Esophagus mucosa (tissue), 1 donor: ENCODE measurements around the gene TIAM1. TPM values are rescaled to one million over a fixed set of nuclear protein-coding genes. Genes with fewer than 3 reads are reported as not detected.

Experiments
- ATAC-seq: fragments of 200-7000 bp; cut with Tn5 transposase; one replicate; pipeline ENCODE4 v1.9.1; 2020
- total RNA-seq: library from RNA; stranded (reverse); gene quantifications from one replicate; pipeline ENCODE4 v1.2.4, GENCODE V29; 2023
- donor health status: DM: yes; HTN: yes; CAD: no.

Gene TIAM1
- total RNA-seq, 1 donor from 2014 or later = 96.7 TPM

DNA sequence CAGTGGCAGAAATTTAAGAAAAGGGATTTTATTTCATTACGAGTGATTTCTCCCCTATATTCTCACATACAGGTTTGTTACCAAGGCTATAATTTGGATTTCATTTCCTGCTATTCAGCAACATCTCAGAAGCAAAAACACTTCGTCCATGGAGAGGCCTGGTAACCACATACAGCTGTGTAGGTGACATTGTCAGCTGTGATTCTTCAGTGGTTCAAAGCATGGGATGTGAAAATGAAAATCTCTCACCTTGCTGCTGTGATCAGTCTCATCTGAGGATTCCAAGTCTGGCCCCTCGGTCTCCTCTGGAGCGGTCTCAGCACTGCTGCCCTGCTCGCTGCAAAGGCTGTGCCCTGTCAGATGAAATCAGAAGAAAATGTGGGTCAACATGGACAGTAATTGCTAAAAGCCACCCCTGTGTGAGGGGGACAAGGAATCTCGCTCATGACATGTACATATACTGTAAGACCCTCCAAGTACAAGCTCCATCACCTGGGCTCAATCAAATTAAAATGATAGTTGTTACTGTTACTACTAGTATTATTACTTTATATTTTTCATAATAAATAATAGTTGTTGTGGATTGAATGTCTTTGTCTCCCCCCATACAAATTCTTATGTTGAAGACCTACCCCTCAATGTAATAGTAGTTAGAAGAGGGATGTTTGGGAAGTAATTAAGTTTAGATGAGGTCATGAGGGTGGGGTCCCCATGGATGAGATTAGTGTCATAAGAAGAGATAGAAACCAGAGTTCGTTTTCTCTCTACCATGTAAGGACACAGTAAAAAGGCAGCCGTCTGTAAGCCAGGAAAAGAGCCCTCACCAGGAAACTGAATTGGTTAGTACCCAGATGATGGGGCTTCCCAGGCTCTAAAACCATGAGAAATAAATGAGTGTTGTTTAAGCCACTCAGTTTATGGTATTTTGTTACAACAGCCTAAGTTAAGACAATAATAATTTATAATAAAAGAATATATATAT lies 179.1 kb downstream of the TIAM1 start:
- no peak for ATAC-seq

DNA sequence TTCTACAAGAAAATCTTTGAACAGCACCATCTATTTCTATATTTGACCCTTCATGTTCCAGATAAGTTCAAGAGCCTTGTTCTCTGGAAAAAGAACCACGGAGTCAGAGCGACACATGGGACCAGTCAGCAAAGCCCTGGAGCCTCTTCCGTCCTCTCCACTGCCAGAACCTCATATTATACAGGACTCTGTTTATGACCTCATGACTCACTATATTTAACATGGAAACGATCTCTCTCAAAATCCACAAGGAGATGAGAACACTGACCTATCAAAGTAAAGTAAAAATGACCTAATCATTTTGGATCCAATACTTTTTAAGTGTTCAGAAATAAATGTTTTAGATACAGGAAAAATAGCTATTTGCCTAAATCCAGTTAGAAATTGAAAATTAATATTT lies 181.2 kb downstream of the TIAM1 start:
- no peak for ATAC-seq

DNA sequence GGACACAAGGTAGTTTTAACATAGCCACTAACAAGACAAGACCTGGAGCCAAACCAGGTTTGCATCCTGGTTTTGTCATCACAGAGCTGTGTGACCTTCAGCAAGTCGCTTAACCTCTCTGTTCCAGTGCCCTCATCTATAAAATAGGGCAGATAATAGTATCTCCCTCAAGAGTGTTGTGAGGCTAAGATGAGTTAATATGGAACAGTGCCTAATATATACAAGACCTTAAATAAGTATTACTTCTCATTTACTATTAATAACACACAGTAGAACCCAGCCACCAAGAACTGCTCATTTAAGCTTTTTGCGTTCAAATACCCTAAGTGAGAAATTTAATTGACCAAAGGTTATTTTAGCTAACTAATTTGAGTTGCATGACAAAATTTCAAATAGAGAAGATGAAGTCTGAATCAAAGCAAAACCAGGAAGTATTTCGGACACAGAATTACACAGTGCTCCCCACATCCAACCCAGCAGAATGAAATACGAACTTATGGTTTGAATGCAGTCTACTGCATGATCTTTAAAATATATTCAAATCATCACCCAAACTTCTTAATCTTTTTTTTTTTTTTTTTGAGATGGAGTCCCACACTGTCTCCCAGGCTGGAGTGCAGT lies 181.9 kb downstream of the TIAM1 start:
- ATAC-seq = no peak

DNA sequence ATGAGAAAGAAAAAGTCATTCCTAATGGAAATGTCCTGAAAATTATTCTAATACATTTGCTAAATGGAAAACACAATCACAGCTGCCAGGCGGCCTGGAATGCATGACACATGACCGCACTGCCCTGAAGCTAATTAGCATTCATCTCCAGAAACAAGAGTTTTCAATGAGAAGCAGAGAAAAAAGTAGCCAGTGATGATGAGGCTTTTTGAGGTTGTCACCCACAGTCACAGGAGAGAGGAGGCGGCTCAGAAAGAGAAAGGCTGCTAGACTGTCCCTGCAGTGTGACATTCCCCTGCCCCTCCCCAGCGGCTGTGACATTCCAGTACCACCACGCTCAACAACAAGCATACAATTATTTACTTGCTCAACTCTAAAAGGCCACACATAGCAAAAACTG lies 182.9 kb downstream of the TIAM1 start:
- ATAC-seq = no peak

DNA sequence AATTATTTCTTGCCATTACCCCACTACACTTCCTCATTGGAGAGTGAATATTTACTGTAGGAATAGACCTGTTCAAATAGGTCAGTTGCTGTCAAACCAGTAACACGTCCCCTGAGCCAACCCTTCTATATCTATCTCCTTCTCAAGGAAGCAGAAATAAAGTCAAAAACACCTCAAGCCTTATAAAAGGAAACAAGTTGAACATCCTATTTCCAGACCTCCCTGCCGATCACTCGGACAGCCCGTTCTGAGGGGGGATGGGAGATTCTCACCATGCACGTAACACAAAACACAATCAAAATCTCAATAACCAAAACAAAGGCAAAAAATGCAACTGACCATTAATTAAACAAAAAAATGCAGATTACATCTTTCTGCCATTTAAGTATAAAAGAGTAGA lies 184.3 kb downstream of the TIAM1 start:
- no peak for ATAC-seq

DNA sequence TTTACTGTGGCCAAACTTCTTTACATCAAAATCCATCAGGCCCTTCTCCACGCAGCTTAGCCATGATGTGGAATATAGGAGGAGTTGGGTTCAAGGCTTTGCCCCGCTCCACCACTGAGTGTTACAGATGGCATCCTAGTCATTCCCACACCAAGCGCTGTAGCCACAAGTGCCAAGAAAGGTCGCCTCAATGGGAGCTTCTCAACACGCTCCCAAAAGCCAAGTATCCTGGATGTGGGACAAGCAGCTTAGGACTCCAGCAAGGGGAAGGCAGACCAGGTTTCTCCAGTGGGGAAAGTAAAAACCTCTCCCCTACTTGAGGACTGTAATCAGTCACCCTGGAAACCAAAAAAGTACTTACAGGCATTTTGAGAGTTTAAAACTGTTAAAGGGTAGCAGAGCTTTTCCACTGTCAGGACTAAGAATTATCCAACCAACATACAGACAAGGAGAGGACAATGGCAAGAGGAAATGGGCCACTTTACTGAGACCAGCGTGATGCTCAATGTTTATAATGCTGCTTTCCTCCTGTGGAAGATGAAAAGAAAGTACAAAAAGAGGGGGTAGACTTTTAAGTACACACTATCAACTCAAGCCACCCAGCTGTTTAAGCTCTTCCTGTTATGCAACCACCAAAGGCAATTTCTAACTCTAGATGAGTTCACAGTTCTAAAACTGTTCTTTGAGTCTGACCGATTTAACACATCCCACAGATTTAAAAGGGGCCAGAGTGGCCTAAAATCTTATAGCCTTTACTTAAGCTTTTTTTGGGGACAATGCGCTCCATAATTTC lies 185.1 kb downstream of the TIAM1 start:
- no peak for ATAC-seq

DNA sequence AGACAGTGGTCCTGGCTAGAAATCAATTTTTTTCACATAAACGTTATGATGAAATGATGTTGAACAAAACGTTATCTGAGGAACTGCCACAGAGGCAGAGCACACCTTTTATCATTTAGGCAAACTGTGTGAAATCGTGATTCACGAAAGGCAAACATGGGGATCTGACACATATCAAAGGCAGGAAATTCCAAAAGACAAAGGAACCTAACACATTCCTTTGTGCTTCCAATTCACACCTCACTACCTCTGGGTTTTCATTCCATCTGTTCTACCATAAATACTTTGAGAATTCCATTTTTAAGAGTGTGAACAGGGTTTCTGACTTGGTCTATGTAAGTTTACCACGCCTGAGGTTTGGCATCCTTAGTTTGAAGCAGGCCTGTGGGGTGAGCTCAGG lies 186.3 kb downstream of the TIAM1 start:
- ATAC-seq = no peak

DNA sequence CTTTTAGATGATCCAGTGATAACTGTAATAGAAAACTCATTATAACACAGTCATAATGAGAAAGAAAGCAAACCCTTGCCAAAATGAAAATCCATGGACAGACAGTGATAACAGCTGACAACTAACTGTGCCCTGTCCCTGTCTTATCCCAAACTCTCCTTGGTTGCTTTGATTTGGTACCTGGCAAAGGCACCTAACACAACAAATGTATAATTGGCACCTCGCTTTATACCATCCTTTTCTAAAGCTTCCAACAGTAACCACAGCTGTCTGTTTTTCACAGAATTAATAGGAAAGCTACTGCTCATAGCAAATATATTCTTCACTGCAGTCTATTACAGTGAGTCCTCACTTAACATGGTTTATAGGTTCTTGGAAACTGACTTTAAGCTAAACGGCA lies 187.4 kb downstream of the TIAM1 start:
- no peak for ATAC-seq

DNA sequence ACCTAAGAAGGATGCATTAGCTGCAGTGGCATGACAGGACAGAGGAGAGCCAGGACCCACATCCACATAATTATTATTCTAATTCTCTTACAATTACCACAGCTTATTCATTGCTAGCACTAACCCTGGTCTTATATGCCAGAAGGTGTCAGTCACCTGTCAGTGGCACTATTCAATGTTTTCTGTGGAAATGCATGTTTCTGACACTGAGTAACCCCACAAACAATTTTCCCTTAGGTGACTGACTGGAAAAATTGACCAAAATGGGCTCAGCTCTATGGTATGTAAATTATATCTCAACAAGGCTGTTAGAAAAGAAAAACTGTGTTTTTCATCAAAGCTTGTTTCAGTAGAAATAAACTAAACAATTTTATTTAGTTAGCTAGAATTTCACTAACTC lies 187.9 kb downstream of the TIAM1 start:
- ATAC-seq = no peak

DNA sequence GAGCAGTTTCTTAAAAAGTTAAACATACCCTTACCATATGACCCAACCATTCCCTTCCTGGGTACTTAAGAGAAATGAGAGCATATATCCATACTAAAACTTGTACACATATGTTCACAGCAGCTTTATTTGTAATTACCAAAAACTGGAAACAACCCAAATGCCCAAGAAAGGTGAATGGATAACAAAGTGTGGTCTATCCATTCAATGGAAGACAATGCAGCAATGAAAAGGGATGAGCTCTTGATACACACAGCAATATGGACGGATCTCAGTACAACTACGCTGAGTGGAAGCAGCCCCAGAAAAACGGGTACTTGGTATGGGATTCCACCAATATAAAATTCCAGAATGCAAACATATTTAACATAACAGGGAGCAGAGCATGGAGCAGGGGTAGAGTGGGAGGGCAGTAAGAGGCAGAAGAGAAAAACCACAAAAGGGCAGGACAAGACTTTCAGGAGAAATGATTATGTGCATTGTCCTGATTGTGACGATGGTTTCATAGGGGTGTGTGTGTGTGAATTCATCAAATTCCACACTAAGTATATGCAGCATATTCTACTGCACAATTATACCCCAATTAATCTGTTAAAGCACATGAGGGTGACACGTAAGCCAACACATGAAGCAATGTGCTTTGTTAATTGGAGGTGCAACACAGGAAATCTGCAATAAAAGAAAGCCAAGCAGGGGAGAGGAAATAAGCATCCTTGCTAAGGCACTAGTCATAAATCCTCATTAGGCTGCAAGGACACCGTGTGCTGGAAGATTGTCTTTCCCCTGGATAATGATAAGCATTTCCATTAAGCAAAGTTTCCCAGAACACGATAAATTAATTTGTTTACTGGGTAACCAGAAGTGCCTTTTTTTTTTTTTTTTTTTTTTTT lies 192.7 kb downstream of the TIAM1 start:
- ATAC-seq = no peak

DNA sequence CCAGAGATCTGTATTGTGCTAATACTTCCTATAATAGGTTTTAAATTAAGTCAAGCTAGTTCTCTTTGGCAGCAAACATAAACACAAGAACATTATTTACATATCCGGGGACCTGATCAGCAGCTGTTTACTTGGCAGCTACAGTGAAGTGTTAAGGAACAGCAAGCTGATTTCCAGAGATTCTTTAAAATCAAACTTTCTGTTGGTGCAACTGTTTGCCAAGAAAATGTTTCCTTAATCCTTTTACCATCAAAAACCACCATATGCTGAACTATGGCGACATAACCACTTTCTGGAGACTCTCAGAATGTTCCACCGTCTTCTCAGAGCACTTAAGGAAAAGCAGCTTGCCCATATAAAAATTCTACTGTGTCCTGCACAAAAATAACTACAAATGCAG lies 198.8 kb downstream of the TIAM1 start:
- ATAC-seq = no peak

DNA sequence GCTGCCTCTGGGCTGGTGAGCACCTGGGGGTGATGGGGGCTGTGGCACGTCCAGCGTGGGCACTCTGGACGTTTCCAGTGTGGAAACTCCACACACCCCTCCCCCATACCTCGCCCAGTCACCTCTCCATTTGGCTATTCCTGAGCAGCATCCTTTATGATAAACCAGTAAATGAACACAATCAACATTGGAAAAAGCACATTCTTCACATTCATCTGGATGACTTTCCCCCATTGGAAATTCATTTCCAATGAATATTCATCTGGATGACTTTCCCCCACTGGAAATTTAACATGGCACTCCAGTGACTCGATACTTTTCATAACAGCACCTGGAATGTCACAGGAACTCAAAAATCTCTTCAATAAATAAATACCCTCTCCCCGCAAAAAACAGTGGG lies 201.0 kb downstream of the TIAM1 start:
- ATAC-seq = peak; percentile 17

DNA sequence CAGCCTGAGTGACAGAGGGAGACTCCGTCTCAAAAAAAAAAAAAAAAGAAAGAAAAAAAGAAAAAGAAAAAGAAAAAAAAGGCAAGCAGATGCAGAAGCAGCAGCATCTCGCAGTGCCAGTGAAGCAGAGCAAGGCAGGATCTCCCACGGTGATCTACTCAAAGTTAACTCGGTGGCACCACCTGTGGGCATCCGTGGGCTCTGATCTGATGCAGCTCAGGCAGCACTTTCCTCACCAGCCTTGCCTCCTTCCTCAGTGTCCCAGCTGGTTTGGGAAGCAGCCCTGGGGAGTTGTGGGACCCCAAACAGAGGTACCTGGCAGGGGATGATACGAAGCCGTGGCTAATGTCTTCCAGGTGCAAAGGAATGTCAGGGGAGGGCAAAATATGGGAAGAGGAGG lies 201.5 kb downstream of the TIAM1 start:
- ATAC-seq = peak; percentile 21

DNA sequence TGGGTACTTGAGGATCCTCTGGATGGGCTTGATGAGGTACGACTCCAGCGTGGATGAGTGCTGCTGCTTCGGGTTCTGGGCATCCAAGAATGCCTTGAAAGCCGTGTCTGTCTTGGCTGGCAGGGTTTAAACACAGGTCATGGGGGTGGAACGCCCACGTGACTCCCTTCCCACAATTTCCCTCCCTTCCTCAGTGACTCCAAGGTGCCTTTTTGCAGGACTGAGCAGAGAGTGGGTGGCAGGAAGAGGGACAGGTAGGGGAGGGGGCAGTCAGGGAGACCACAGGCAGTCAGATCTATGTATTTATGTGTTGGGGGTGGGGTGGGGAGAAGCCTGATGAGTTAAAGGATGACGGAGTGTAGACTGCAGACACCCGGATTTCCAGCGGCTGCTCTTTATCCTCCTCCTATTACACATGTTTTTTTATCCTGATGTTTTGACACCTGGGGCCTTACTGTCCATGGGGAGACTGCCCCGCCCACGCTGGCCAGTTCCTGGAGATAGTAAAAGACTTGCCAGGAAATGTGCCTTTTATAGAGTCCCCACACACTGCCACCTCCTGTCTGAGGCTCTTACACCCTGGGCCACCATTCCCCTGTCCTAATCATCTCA lies 202.6 kb downstream of the TIAM1 start:
- no peak for ATAC-seq

DNA sequence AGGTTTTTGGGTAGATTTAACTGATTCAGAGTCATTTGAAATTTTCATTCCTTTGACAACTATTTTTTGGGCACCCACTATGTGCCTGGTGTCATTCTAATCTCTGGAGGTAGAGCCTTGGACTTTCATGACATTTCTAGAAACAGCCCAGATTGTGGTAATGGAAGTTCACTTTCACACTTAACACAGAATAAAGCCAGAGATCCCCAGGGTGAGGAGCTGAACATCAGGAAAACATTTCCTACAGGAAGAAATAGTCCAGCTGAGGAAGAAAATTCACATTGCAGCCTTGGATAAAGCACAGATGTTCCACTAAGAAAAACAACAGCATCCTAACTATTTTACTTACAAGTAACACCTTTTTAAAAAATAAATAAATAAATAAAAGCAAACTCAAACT lies 203.4 kb downstream of the TIAM1 start:
- no peak for ATAC-seq

DNA sequence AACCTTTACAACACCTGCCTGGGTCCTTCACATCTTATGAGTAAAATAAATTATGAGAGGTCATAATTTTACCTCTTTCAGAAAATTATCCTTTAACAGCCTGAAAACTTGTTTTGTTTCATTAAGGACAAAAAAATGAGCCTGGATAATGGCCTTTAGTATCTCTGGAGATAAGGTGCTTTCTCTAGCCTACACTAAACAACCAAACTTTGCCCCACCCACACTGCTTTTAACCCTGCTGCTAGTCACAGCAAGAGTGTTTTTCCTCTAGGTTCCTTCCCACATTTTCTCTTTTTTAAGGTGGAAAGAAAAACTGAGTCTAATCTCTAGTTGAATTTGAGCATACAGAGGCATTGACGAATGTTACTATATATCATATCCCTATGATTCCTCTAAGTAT lies 204.0 kb downstream of the TIAM1 start:
- no peak for ATAC-seq

DNA sequence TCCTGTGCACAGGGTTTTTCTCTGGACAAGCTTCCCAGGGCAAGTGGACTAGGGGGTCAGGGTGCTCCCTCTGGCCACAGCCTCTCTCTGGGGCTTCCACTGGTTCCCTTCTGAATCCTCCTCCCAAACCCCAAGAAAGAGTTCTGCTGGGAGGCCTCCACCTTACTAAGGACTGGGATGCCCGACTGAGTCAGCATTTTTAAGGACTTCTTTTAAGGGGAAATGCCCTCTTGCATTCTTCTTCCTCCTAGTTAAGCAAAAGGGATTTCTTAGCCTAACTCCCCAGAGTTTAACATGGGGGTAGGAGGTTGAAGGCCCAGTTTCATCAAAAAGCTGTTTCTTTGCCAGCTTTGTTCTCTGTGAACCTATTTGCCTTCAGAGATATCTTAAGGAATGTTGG lies 206.1 kb downstream of the TIAM1 start:
- no peak for ATAC-seq

DNA sequence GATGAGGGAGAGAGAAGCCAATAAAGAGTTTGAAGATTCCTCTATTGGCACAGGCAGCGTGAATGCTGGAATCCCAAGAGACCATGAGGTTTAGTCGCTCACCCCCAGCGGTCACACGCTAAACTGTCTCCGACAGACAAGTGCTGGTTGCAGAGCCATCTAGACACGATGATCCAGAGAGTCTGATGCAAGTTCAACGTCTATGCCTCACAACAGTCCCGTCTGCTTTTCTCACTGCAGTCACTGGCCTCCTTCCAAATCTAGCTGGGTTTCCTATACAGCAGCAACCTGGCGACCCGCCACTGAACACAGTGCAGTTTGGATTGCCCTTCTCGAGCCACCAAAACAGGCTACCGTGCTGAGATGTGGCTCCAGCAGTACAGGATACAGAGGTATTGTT lies 207.2 kb downstream of the TIAM1 start:
- ATAC-seq = peak; percentile 15

DNA sequence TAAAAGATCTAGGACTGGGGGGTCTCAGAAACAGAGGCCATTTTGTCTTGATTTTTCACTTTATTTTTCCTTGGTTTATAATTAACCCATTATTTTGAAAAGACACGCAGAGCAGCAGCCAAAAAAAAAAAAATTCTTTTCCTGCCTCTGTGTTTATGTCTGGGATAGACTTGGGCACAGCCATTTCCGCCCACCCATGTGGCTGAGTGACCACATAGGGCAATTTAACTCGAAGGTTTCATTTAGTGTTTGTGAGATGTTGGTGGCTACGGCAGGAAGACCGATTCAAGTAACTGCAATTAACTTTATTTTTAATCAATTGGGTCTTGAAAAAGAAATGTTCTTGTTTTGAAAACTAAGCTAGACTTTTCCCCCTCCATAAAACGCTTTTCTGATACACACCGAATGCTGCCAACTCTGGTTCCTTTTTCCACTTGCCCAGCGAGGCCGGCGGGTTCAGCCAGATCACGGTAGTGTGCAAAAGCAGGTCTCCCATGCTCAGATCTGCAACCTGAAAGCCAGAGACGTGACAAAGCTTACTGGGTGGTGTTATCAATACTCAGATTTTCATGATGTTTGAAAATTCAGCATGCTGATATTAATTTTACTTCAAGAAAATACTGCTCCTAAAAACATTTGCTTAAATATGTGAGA lies 208.4 kb downstream of the TIAM1 start:
- ATAC-seq = no peak

DNA sequence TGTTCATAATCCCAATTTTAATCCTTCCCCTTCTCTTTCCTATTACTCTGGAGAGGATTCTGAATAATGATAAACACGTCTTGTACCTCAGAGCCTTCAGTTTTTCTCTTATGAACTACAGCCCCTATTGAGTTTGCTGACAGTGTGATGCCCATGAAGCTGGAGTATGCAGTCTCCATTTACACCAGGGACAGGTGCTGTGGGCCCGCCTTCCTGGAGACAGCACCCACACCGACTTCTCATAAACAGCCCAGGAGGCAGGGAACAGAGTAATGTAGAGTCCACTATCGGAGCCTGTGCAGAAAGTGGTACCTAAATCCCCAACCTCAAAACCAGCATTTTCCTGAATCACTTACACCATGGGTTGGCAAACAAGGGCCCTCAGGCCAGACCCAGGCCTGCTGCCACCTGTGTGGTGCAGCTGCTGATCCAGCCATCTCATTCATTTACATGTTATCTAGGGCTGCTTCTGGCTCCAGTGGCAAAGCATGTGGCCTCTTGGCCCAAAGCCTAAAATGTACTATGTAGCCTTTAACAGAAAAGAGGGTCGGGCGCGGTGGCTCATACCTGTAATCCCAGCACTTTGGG lies 210.7 kb downstream of the TIAM1 start:
- no peak for ATAC-seq
